ENCODE data around the gene HLA-DPB1.

DNA sequence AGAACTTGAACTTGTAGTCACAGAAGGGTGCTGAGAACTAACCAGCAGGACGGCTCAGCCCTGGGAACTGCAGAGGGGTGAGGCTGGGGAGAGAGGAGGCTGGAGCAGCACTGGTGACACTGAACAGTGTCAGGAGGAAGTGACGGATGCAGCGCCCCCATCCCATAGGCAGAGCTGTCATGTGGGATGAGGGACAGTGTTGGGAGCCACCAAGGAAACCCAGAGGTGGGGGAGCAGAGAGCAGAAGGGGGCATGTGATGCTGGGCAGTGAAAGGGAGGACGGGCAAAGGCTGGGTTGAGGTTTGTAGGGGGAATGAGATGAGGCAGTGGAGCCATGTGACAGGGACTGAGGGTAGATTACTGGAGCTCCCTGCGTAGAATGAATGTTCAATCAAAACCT, 2.1 kb downstream of the HLA-DPB1 start:
- TF ChIP-seq CTCF (IDR thresholded peaks at IDR 0.05; ENCODE audit: low read length) (no peak), EZH2 (optimal IDR thresholded peaks at IDR 0.05; ENCODE audit: low read depth, low read length) (no peak), EZH2phosphoT487 (IDR thresholded peaks at IDR 0.05; ENCODE audit: low read length) (no peak)
